Right renal cortex interstitium (tissue), 3 donors: Measurements from ENCODE around the gene TMEM151A. TPM values are rescaled to one million over a fixed set of nuclear protein-coding genes. Genes with fewer than 3 reads are reported as not detected.

ENCODE experiments used
- polyA plus RNA-seq, 3 donors: library from polyadenylated mRNA; unstranded; fragments of 120-200 nt; gene quantifications; one replicate each; pipeline ENCODE4 v1.2.1, GENCODE V29; 2013; ENCODE audit not compliant: insufficient read length in 3 of 3

Gene TMEM151A
- polyA plus RNA-seq, 3 donors = not detected

Other genes with a start within 250 kb of the TMEM151A start
- 1 to 10 TPM; 4.0 to 4.6 (median 4.0) TPM for gene GAL3ST3, start 242.7 kb upstream of the TMEM151A start, polyA plus RNA-seq
- 100 to 1,000 TPM; 255 to 281 (median 256) TPM for gene SF3B2, start 239.5 kb upstream of the TMEM151A start, polyA plus RNA-seq
- 10 to 100 TPM; 44.0 to 50.8 (median 45.6) TPM for gene PACS1, start 221.6 kb upstream of the TMEM151A start, polyA plus RNA-seq
- 10 to 100 TPM; 17.0 to 19.8 (median 18.2) TPM for gene KLC2, start 34.2 kb upstream of the TMEM151A start, polyA plus RNA-seq
- 100 to 1,000 TPM; 116 to 135 (median 123) TPM for gene RAB1B, start 23.3 kb upstream of the TMEM151A start, polyA plus RNA-seq
- gene CNIH2, start 13.7 kb upstream of the TMEM151A start, polyA plus RNA-seq = 1 to 10 TPM; 2.6 to 3.3 (median 2.8) TPM
- 10 to 100 TPM; 44.4 to 49.6 (median 45.8) TPM for gene YIF1A, start 2.8 kb upstream of the TMEM151A start, polyA plus RNA-seq
- gene CD248, start 25.1 kb downstream of the TMEM151A start, polyA plus RNA-seq = 10 to 100 TPM; 54.0 to 61.4 (median 56.2) TPM
- gene RIN1, start 44.5 kb downstream of the TMEM151A start, polyA plus RNA-seq = 1 to 10 TPM; 1.4 to 2.3 (median 1.6) TPM
- 10 to 100 TPM; 30.7 to 32.0 (median 31.3) TPM for gene BRMS1, start 53.2 kb downstream of the TMEM151A start, polyA plus RNA-seq
- gene B4GAT1, start 55.7 kb downstream of the TMEM151A start, polyA plus RNA-seq = 10 to 100 TPM; 50.0 to 55.0 (median 50.6) TPM
- 10 to 100 TPM; 17.5 to 18.2 (median 17.9) TPM for gene SLC29A2, start 79.9 kb downstream of the TMEM151A start, polyA plus RNA-seq
- under 1 TPM; 0.06 to 0.11 (median 0.11) TPM for gene NPAS4, start 129.1 kb downstream of the TMEM151A start, polyA plus RNA-seq
- gene MRPL11, start 147.0 kb downstream of the TMEM151A start, polyA plus RNA-seq = 10 to 100 TPM; 69.6 to 74.7 (median 72.5) TPM
- 1 to 10 TPM; 4.1 to 4.7 (median 4.6) TPM for gene PELI3, start 175.0 kb downstream of the TMEM151A start, polyA plus RNA-seq
- gene DPP3, start 188.5 kb downstream of the TMEM151A start, polyA plus RNA-seq = 10 to 100 TPM; 20.5 to 22.5 (median 20.6) TPM
- gene BBS1, start 218.7 kb downstream of the TMEM151A start, polyA plus RNA-seq = 10 to 100 TPM; 59.1 to 67.6 (median 67.0) TPM